Mesenchymal stem cell (in vitro differentiated cells and primary cell): ENCODE measurements around the gene AGER.
"Not testable (repeated sequence)": the region's sequence is repeated elsewhere in the genome, so short reads cannot be mapped to it uniquely, and the experiment has no call there.

Source experiments
- DNase-seq: peaks from one replicate; pipeline ENCODE4 v3.0.0-alpha.2; 2013
- H2AFZ ChIP-seq: one replicate; pipeline ENCODE4 v1.6.1; 2013; ENCODE audit warnings: low read depth, mild to moderate bottlenecking, control low read depth, inconsistent platforms, low read length, moderate library complexity
- H2AK5ac ChIP-seq: 2 replicates; pipeline ENCODE4 v1.6.1; 2013; ENCODE audit warnings: low read length, moderate library complexity, mild to moderate bottlenecking, inconsistent platforms; ENCODE audit not compliant: severe bottlenecking
- H2BK120ac ChIP-seq: one replicate; pipeline ENCODE4 v1.6.1; 2013; ENCODE audit warnings: low read depth, mild to moderate bottlenecking, inconsistent platforms, low read length, moderate library complexity
- H2BK12ac ChIP-seq, 2 experiments: one replicate each; pipeline ENCODE4 v1.6.1; 2013; ENCODE audit warnings: inconsistent platforms in 2 of 2, low read length in 2 of 2, mild to moderate bottlenecking in 2 of 2, moderate library complexity in 2 of 2, control low read depth in 1 of 2
- H2BK15ac ChIP-seq: one replicate; pipeline ENCODE4 v1.6.1; 2013; ENCODE audit warnings: mild to moderate bottlenecking, low read depth, inconsistent platforms; ENCODE audit not compliant: poor library complexity, severe bottlenecking
- H2BK5ac ChIP-seq: 2 replicates; pipeline ENCODE4 v1.6.1; 2013; ENCODE audit warnings: low read depth, mild to moderate bottlenecking, low read length, control low read depth, inconsistent platforms; ENCODE audit not compliant: poor library complexity, severe bottlenecking
- H3K14ac ChIP-seq, 2 experiments: one replicate each; pipeline ENCODE4 v1.6.1; 2013; ENCODE audit warnings: inconsistent platforms in 2 of 2, low read length in 2 of 2, control low read depth in 1 of 2, mild to moderate bottlenecking in 1 of 2, moderate library complexity in 1 of 2
- H3K18ac ChIP-seq, 2 experiments: one replicate each; pipeline ENCODE4 v1.6.1; 2013; ENCODE audit warnings: inconsistent platforms in 2 of 2, low read length in 2 of 2, control low read depth in 1 of 2, low read depth in 1 of 2, mild to moderate bottlenecking in 1 of 2
- H3K23ac ChIP-seq, 2 experiments: one replicate each; pipeline ENCODE4 v1.6.1; 2013; ENCODE audit warnings: inconsistent platforms in 2 of 2, low read length in 2 of 2, mild to moderate bottlenecking in 2 of 2, moderate library complexity in 2 of 2, control low read depth in 1 of 2
- H3K27ac ChIP-seq: 2 replicates; pipeline ENCODE4 v1.5.1; 2013; ENCODE audit warnings: mild to moderate bottlenecking, moderate library complexity, low read length, control low read depth, inconsistent platforms; ENCODE audit not compliant: poor library complexity, severe bottlenecking
- H3K27me3 ChIP-seq, 2 experiments: 2 replicates each; pipeline versions ENCODE4 v1.6.1 to v1.7.0; 2013; ENCODE audit warnings: low read length in 2 of 2, mild to moderate bottlenecking in 2 of 2, moderate library complexity in 2 of 2, control low read depth in 1 of 2, inconsistent platforms in 1 of 2; ENCODE audit not compliant: control insufficient read depth in 1 of 2, insufficient read depth in 1 of 2
- H3K36me3 ChIP-seq, 2 experiments: 2 replicates each; pipeline versions ENCODE4 v1.6.1 to v1.7.0; 2013; ENCODE audit warnings: low read length in 2 of 2, control low read depth in 1 of 2, inconsistent platforms in 1 of 2, low read depth in 1 of 2, mild to moderate bottlenecking in 1 of 2; ENCODE audit not compliant: insufficient read depth in 2 of 2, control insufficient read depth in 1 of 2
- H3K4ac ChIP-seq, 2 experiments: one replicate each; pipeline ENCODE4 v1.6.1; 2013; ENCODE audit warnings: inconsistent platforms in 2 of 2, low read length in 2 of 2, mild to moderate bottlenecking in 2 of 2, moderate library complexity in 2 of 2, control low read depth in 1 of 2, low read depth in 1 of 2
- H3K4me1 ChIP-seq: 2 replicates; pipeline ENCODE4 v1.6.1; 2013; ENCODE audit warnings: low read depth, low read length, control low read depth; ENCODE audit not compliant: control insufficient read depth, insufficient read depth
- H3K4me2 ChIP-seq: 2 replicates; pipeline ENCODE4 v1.6.1; 2013; ENCODE audit warnings: low read length, mild to moderate bottlenecking, inconsistent platforms; ENCODE audit not compliant: poor library complexity, severe bottlenecking
- H3K4me3 ChIP-seq, 2 experiments: 2 replicates each; pipeline versions ENCODE4 v1.5.1 to v1.7.0; 2013; ENCODE audit warnings: low read length in 2 of 2, mild to moderate bottlenecking in 2 of 2, control low read depth in 1 of 2, low read depth in 1 of 2; ENCODE audit not compliant: insufficient read depth in 1 of 2
- H3K79me1 ChIP-seq: replicated peaks from 2 replicates; pipeline ENCODE4 v1.6.1; 2013; ENCODE audit warnings: mild to moderate bottlenecking, control low read depth, low read length, inconsistent platforms; ENCODE audit not compliant: poor library complexity, severe bottlenecking
- H3K9ac ChIP-seq: 2 replicates; pipeline ENCODE4 v1.7.0; 2013; ENCODE audit warnings: mild to moderate bottlenecking, low read length, moderate library complexity
- H3K9me3 ChIP-seq: 2 replicates; pipeline ENCODE4 v1.7.0; 2013; ENCODE audit warnings: mild to moderate bottlenecking, low read length; ENCODE audit not compliant: control insufficient read depth
- H4K8ac ChIP-seq: one replicate; pipeline ENCODE4 v1.6.1; 2013; ENCODE audit warnings: inconsistent platforms, mild to moderate bottlenecking, low read length, moderate library complexity
- H4K91ac ChIP-seq: one replicate; pipeline ENCODE4 v1.6.1; 2013; ENCODE audit warnings: mild to moderate bottlenecking, low read length, inconsistent platforms
- WGBS: methylation state at CpG from one replicate; pipeline ENCODE4 v1.1.7; 2013; ENCODE audit warnings: mixed read lengths; 5-methylcytosine and 5-hydroxymethylcytosine counted together

AGER gene

GRCh38 chr6:32195652-32195901, 11.5 kb upstream of the AGER start:
- Histone ChIP-seq H2AK5ac (no peak overlapping the region), H2AFZ (no peak overlapping the region), H3K4me1 (peaks cover 33% of the 10 kb centered on the region)

GRCh38 chr6:32194825-32195651, 11.0 kb upstream of the AGER start:
- Histone ChIP-seq H3K23ac (no peak overlapping the region), H3K4me3 (peak overlapping the region in 1 of 2 experiments; percentile 74), H3K27me3 (no peaks in the 10 kb centered on the region), H3K4ac (peak overlapping the region; percentile 37 to 93), H3K18ac (peak overlapping the region; percentile 19 to 35), H3K14ac (peak overlapping the region in 1 of 2 experiments; percentile 32), H3K9ac (peak overlapping the region; percentile 92), H3K36me3 (peaks cover 0 to 4% of the 10 kb centered on the region in 2 experiments), H3K4me2 (peak overlapping the region; percentile 69), H2AFZ (no peak overlapping the region), H4K91ac (peak overlapping the region; percentile 48), H3K9me3 (no peaks in the 10 kb centered on the region), H2BK120ac (peak overlapping the region; percentile 67), H2BK15ac (no peak overlapping the region), H3K4me1 (peaks cover 35% of the 10 kb centered on the region), H3K79me1 (peaks cover 12% of the 10 kb centered on the region), H3K27ac (peak overlapping the region; percentile 95), H2BK5ac (peak overlapping the region; percentile 33), H2AK5ac (peak overlapping the region; percentile 93), H4K8ac (peak overlapping the region; percentile 62), H2BK12ac (peak overlapping the region; percentile 83 to 92)
- WGBS: 20% methylated on average over 15 of the region's 15 CpGs
- DNase-seq: peak; percentile 82

More at GRCh38 chr6:32195652-32195901, 11.5 kb upstream of the AGER start:
- Histone ChIP-seq H2BK120ac (no peak overlapping the region), H3K9me3 (no peaks in the 10 kb centered on the region), H3K9ac (peak overlapping the region; percentile 99), H3K27ac (no peak overlapping the region), H3K4me3 (peak overlapping the region; percentile 86 to 95), H4K91ac (no peak overlapping the region), H3K23ac (no peak overlapping the region), H3K79me1 (peaks cover 12% of the 10 kb centered on the region), H3K36me3 (peaks cover 0 to 4% of the 10 kb centered on the region in 2 experiments), H2BK12ac (no peak overlapping the region), H2BK15ac (no peak overlapping the region), H4K8ac (no peak overlapping the region), H3K4ac (no peak overlapping the region), H2BK5ac (no peak overlapping the region), H3K27me3 (peaks cover 0 to 2% of the 10 kb centered on the region in 2 experiments), H3K14ac (no peak overlapping the region), H3K4me2 (no peak overlapping the region), H3K18ac (no peak overlapping the region)
- under 1% methylated on average over 25 of the region's 25 CpGs for WGBS
- DNase-seq: peak; percentile 100

- peak overlapping the region; percentile 95 for H3K27ac ChIP-seq
- H2BK12ac ChIP-seq: peak overlapping the region in 1 of 2 experiments; percentile 88
- no peaks in the 10 kb centered on the region for H3K27me3 ChIP-seq
- H3K14ac ChIP-seq: no peak overlapping the region
- no peak overlapping the region for H3K23ac ChIP-seq
- WGBS: 98% methylated on average over 4 of the region's 4 CpGs
- no peak overlapping the region for H3K4me2 ChIP-seq
- H3K4ac ChIP-seq: no peak overlapping the region
- peak overlapping the region; percentile 92 for H3K9ac ChIP-seq
- peak overlapping the region in 1 of 2 experiments; percentile 74 for H3K4me3 ChIP-seq
- H3K36me3 ChIP-seq: peaks cover 0 to 4% of the 10 kb centered on the region in 2 experiments
- no peak overlapping the region for H2BK15ac ChIP-seq
- H4K8ac ChIP-seq: no peak overlapping the region
- H2AFZ ChIP-seq: no peak overlapping the region
- no peak overlapping the region for H2BK120ac ChIP-seq
- H3K4me1 ChIP-seq: peaks cover 35% of the 10 kb centered on the region
- H3K18ac ChIP-seq: no peak overlapping the region
- no peak overlapping the region for H2BK5ac ChIP-seq
- H2AK5ac ChIP-seq: peak overlapping the region; percentile 78
- DNase-seq: no peak
- peaks cover 12% of the 10 kb centered on the region for H3K79me1 ChIP-seq
- no peaks in the 10 kb centered on the region for H3K9me3 ChIP-seq
- H4K91ac ChIP-seq: no peak overlapping the region
Observed at GRCh38 chr6:32194388-32194787, 10.3 kb upstream of the AGER start.

GRCh38 chr6:32193096-32193495, 9.0 kb upstream of the AGER start:
- 96% methylated on average over 8 of the region's 13 CpGs for WGBS
- Histone ChIP-seq H3K9ac (peak overlapping the region; percentile 36), H4K8ac (peak overlapping the region; percentile 100), H4K91ac (peak overlapping the region; percentile 98), H3K4me1 (peaks cover 38% of the 10 kb centered on the region), H3K4ac (peak overlapping the region in 1 of 2 experiments; percentile 85), H3K79me1 (peaks cover 12% of the 10 kb centered on the region), H2BK120ac (peak overlapping the region; percentile 99), H2BK15ac (peak overlapping the region; percentile 39)
- not testable (repeated sequence) for H3K9me3 ChIP-seq, H3K36me3 ChIP-seq, H3K27me3 ChIP-seq, H2AFZ ChIP-seq, H2BK5ac ChIP-seq, DNase-seq, H3K18ac ChIP-seq, H3K27ac ChIP-seq, H2BK12ac ChIP-seq, H2AK5ac ChIP-seq, H3K4me3 ChIP-seq, H3K23ac ChIP-seq, H3K14ac ChIP-seq, H3K4me2 ChIP-seq
